MM.1S (cell line): ENCODE data around the gene SH3RF3.

Source experiments
- DNase-seq: peaks from one replicate; pipeline ENCODE4 v3.0.0-alpha.2; 2015
- H2AFZ ChIP-seq: fragments of 300-600 bp; sonication (generic); 2 replicates; pipeline ENCODE4 v1.6.0; 2016; ENCODE audit warnings: antibody characterized with exemption, low read length
- H3F3A ChIP-seq: fragments of 300-600 bp; sonication (generic); 2 replicates; pipeline ENCODE4 v1.6.1; 2016; ENCODE audit warnings: mild to moderate bottlenecking, antibody characterized with exemption, low read length, moderate library complexity, mixed read lengths; ENCODE audit not compliant: insufficient read depth
- H3K27ac ChIP-seq: fragments of 300-600 bp; sonication (generic); 2 replicates; pipeline ENCODE4 v1.5.1; 2016; ENCODE audit warnings: mild to moderate bottlenecking, low read length
- H3K27me3 ChIP-seq: fragments of 300-600 bp; sonication (generic); replicated peaks from 2 replicates; pipeline ENCODE4 v1.6.0; 2016; ENCODE audit warnings: low read length; ENCODE audit not compliant: insufficient read depth
- H3K36me3 ChIP-seq: fragments of 300-600 bp; sonication (generic); replicated peaks from 2 replicates; pipeline ENCODE4 v1.6.1; 2016; ENCODE audit warnings: mild to moderate bottlenecking, low read length, mixed read lengths; ENCODE audit not compliant: insufficient read depth
- H3K4me1 ChIP-seq: fragments of 300-600 bp; sonication (generic); 2 replicates; pipeline ENCODE4 v1.6.1; 2016; ENCODE audit warnings: low read length, mixed read lengths
- H3K4me2 ChIP-seq: fragments of 300-600 bp; sonication (generic); 2 replicates; pipeline ENCODE4 v1.6.0; 2016; ENCODE audit warnings: low read depth, low read length
- H3K4me3 ChIP-seq: fragments of 300-600 bp; sonication (generic); 2 replicates; pipeline ENCODE4 v1.5.1; 2016; ENCODE audit warnings: low read length, mixed read lengths
- H3K79me2 ChIP-seq: fragments of 300-600 bp; sonication (generic); 2 replicates; pipeline ENCODE4 v1.6.1; 2016; ENCODE audit warnings: mixed run types, low read length, mixed read lengths
- H3K9ac ChIP-seq: fragments of 300-600 bp; sonication (generic); 2 replicates; pipeline ENCODE4 v1.6.1; 2016; ENCODE audit warnings: low read length, mixed read lengths
- H3K9me2 ChIP-seq: fragments of 300-600 bp; sonication (generic); replicated peaks from 2 replicates; pipeline ENCODE4 v1.6.1; 2016; ENCODE audit warnings: mild to moderate bottlenecking, low read length, mixed read lengths; ENCODE audit not compliant: insufficient read depth
- H3K9me3 ChIP-seq: fragments of 300-600 bp; sonication (generic); replicated peaks from 2 replicates; pipeline ENCODE4 v1.6.1; 2016; ENCODE audit warnings: mild to moderate bottlenecking, low read length, mixed read lengths; ENCODE audit not compliant: insufficient read depth
- H4K20me1 ChIP-seq: fragments of 300-600 bp; sonication (generic); 2 replicates; pipeline ENCODE4 v1.6.1; 2016; ENCODE audit warnings: mild to moderate bottlenecking, low read length, moderate library complexity, mixed read lengths; ENCODE audit not compliant: insufficient read depth
- EZH2 ChIP-seq: fragments of 300-600 bp; sonication (generic); optimal IDR thresholded peaks from 2 replicates; pipeline ENCODE3; 2017; ENCODE audit warnings: low read depth, mild to moderate bottlenecking, antibody characterized with exemption, low read length, mixed read lengths
- EZH2phosphoT487 ChIP-seq: fragments of 300-600 bp; sonication (generic); IDR thresholded peaks from 2 replicates; pipeline ENCODE4 v1.6.1; 2018; ENCODE audit warnings: antibody characterized with exemption, low read length
- TF ChIP-seq, protein P1 (sequence below): fragments of 300-600 bp; sonication (generic); IDR thresholded peaks from 2 replicates; pipeline ENCODE4 v1.5.1; 2016; ENCODE audit warnings: antibody characterized with exemption, low read length, mixed read lengths

SH3RF3 gene

DNA sequence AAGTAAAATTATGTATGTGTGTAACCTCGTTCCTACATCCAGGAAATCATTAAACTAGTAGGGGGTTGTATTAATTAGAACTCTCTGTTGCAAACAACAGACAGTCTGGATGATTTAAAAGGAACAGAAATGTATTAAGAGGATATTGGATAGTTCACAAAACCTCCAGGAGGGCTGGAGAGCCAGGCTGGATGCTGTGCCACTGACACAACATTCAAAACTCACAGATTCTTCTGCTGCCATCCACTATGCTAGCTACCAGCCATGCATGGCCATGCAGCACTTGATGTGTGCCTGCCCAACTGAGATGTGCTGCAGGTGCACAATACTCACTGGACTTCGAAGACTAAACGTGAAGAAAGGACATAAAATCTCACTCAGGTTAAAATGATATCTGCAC is 48.2 kb upstream of the SH3RF3 start:
- no peak for TF ChIP-seq EZH2
- TF ChIP-seq, protein P1, sequence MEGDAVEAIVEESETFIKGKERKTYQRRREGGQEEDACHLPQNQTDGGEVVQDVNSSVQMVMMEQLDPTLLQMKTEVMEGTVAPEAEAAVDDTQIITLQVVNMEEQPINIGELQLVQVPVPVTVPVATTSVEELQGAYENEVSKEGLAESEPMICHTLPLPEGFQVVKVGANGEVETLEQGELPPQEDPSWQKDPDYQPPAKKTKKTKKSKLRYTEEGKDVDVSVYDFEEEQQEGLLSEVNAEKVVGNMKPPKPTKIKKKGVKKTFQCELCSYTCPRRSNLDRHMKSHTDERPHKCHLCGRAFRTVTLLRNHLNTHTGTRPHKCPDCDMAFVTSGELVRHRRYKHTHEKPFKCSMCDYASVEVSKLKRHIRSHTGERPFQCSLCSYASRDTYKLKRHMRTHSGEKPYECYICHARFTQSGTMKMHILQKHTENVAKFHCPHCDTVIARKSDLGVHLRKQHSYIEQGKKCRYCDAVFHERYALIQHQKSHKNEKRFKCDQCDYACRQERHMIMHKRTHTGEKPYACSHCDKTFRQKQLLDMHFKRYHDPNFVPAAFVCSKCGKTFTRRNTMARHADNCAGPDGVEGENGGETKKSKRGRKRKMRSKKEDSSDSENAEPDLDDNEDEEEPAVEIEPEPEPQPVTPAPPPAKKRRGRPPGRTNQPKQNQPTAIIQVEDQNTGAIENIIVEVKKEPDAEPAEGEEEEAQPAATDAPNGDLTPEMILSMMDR = no peak
- TF ChIP-seq EZH2phosphoT487 = no peak
- Histone ChIP-seq H3K36me3 (no peaks in the 10 kb centered on the region), H3K27ac (no peak overlapping the region), H3F3A (no peaks in the 10 kb centered on the region), H3K4me2 (no peak overlapping the region), H3K4me3 (no peak overlapping the region), H3K4me1 (no peaks in the 10 kb centered on the region), H3K9me2 (0 out of 2 replicates have a peak, but pooled peaks cover 3% of the 10 kb centered on the region), H3K9ac (no peak overlapping the region), H2AFZ (no peak overlapping the region), H3K79me2 (no peaks in the 10 kb centered on the region), H4K20me1 (no peaks in the 10 kb centered on the region), H3K9me3 (no peaks in the 10 kb centered on the region), H3K27me3 (no peaks in the 10 kb centered on the region)
- no peak for DNase-seq

DNA sequence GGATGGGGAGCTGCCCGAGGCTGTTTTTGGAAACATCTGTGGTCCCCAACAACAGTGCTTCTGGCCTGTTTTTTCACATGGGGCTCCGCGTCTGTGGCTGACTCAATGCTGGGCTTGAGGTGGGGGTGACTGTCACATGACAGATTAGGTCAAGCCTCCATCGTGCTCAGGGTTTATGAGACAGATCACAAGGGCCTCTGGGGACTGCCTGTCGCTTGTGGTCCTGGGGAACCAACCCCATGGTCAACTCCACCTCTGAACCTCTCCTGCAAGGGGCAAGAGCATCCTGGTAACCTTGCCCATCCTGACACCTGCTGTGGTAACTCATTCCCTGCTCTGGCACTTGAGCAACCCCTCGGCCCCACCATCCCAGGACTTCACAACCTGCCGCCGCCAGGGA is 47.6 kb upstream of the SH3RF3 start:
- Histone ChIP-seq H3K36me3 (no peaks in the 10 kb centered on the region), H3K4me3 (no peak overlapping the region), H3F3A (no peaks in the 10 kb centered on the region), H4K20me1 (no peaks in the 10 kb centered on the region), H3K27ac (no peak overlapping the region), H3K9ac (no peak overlapping the region), H3K27me3 (no peaks in the 10 kb centered on the region), H3K4me1 (no peaks in the 10 kb centered on the region), H3K9me3 (no peaks in the 10 kb centered on the region), H3K9me2 (0 out of 2 replicates have a peak, but pooled peaks cover 3% of the 10 kb centered on the region), H2AFZ (no peak overlapping the region), H3K79me2 (no peaks in the 10 kb centered on the region), H3K4me2 (no peak overlapping the region)
- TF ChIP-seq, protein P1 = no peak
- TF ChIP-seq EZH2 = no peak
- TF ChIP-seq EZH2phosphoT487 = no peak
- no peak for DNase-seq

DNA sequence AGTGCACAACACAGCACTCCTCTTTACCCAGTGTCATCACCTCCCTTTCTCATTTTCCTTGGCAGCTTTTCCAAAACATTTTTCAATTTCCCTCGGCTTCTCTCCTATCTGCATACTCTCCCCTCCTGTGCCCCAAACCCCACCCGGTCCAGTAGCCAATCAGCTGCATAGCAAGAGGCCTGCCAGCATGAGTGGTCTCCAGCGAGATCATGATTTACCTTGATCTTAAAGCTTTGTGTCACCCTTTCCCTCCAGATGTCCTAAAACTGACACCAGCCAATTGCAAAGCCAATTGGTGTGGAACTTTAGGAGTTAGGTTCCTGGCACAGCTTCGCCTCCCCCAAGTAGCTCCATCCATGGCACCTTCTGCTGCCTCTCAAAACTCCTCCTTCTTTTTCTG is 45.2 kb upstream of the SH3RF3 start:
- no peak overlapping the region for H2AFZ ChIP-seq
- TF ChIP-seq EZH2phosphoT487 (no peak), EZH2 (no peak)
- TF ChIP-seq, protein P1 = no peak

More for the DNA sequence above, 45.2 kb upstream of the SH3RF3 start:
- no peak for DNase-seq
- no peaks in the 10 kb centered on the region for H3K36me3 ChIP-seq
- H3K9me3 ChIP-seq = no peaks in the 10 kb centered on the region
- no peaks in the 10 kb centered on the region for H3K27me3 ChIP-seq
- no peaks in the 10 kb centered on the region for H4K20me1 ChIP-seq
- H3K9me2 ChIP-seq = no peaks in the 10 kb centered on the region
- no peak overlapping the region for H3K27ac ChIP-seq
- no peak overlapping the region for H3K4me2 ChIP-seq
- H3F3A ChIP-seq = no peaks in the 10 kb centered on the region
- no peak overlapping the region for H3K4me3 ChIP-seq
- no peaks in the 10 kb centered on the region for H3K79me2 ChIP-seq
- H3K4me1 ChIP-seq = 0 out of 2 replicates have a peak, but pooled peaks cover under 1% of the 10 kb centered on the region
- H3K9ac ChIP-seq = no peak overlapping the region
